HEK293T (cell line): ENCODE data around the gene SATB1.

Source experiments
- CTCF ChIA-PET: fragments of 350-600 bp; formaldehyde crosslinking; extraction: SDS; loops from one replicate; lab custom pipeline; 2021; ENCODE audit warnings: antibody characterized with exemption, inconsistent platforms; lab: Yijun Ruan, JAX
- POLR2A ChIA-PET: fragments of 350-600 bp; formaldehyde crosslinking; extraction: SDS; loops from one replicate; lab custom pipeline; 2020; ENCODE audit warnings: antibody characterized with exemption, inconsistent platforms; lab: Yijun Ruan, JAX
- DNase-seq: peaks from one replicate; pipeline ENCODE4 v3.0.0; 2012; ENCODE audit warnings: mixed read lengths; ENCODE audit errors: extremely low spot score
- ARNT ChIP-seq: fragments of 450-650 bp; IDR thresholded peaks from 2 replicates; pipeline ENCODE4 v1.6.1; 2017; ENCODE audit warnings: mild to moderate bottlenecking
- BHLHE40 ChIP-seq: fragments of 450-650 bp; IDR thresholded peaks from 2 replicates; pipeline ENCODE4 v1.6.1; 2016; ENCODE audit warnings: mild to moderate bottlenecking, moderate library complexity, borderline replicate concordance
- CTBP1 ChIP-seq: fragments of 450-650 bp; IDR thresholded peaks from 2 replicates; pipeline ENCODE4 v1.6.1; 2016; ENCODE audit warnings: borderline replicate concordance
- ELF4 ChIP-seq: fragments of 450-650 bp; IDR thresholded peaks from 2 replicates; pipeline ENCODE4 v1.6.1; 2017; ENCODE audit warnings: antibody characterized with exemption
- FOXA1 ChIP-seq: fragments of 450-650 bp; IDR thresholded peaks from 2 replicates; pipeline ENCODE4 v1.6.1; 2016; ENCODE audit warnings: mild to moderate bottlenecking
- FOXK2 ChIP-seq: fragments of 450-650 bp; IDR thresholded peaks from 2 replicates; pipeline ENCODE4 v1.6.1; 2016; ENCODE audit warnings: mild to moderate bottlenecking
- FOXM1 ChIP-seq: fragments of 450-650 bp; IDR thresholded peaks from 2 replicates; pipeline ENCODE4 v1.6.1; 2017; ENCODE audit warnings: mild to moderate bottlenecking, borderline replicate concordance
- HDGF ChIP-seq: fragments of 450-650 bp; IDR thresholded peaks from 2 replicates; pipeline ENCODE4 v1.6.1; 2017; ENCODE audit warnings: antibody characterized with exemption, borderline replicate concordance
- L3MBTL2 ChIP-seq: fragments of 450-650 bp; conservative IDR thresholded peaks from 2 replicates; pipeline ENCODE4 v1.6.1; 2016; ENCODE audit warnings: mild to moderate bottlenecking
- LEF1 ChIP-seq: fragments of 450-650 bp; IDR thresholded peaks from 2 replicates; pipeline ENCODE4 v1.6.1; 2017; ENCODE audit warnings: mild to moderate bottlenecking, borderline replicate concordance
- NFRKB ChIP-seq: fragments of 450-650 bp; IDR thresholded peaks from 2 replicates; pipeline ENCODE4 v1.6.1; 2016; ENCODE audit warnings: mild to moderate bottlenecking, moderate library complexity
- PKNOX1 ChIP-seq: fragments of 450-650 bp; IDR thresholded peaks from 2 replicates; pipeline ENCODE4 v1.6.1; 2016
- SP1 ChIP-seq: fragments of 450-650 bp; IDR thresholded peaks from 2 replicates; pipeline ENCODE4 v1.6.1; 2017
- SUZ12 ChIP-seq: fragments of 450-650 bp; IDR thresholded peaks from 2 replicates; pipeline ENCODE4 v1.6.1; 2016; ENCODE audit warnings: mild to moderate bottlenecking
- TARDBP ChIP-seq: fragments of 450-650 bp; IDR thresholded peaks from 2 replicates; pipeline ENCODE4 v1.6.1; 2016
- ZNF384 ChIP-seq: fragments of 450-650 bp; IDR thresholded peaks from 2 replicates; pipeline ENCODE4 v1.6.1; 2016

Gene SATB1

GRCh38 chr3:18440066-18440722 is 15.1 kb upstream of the SATB1 start:
- no peak for TF ChIP-seq ZNF384
- peak; percentile 69 for TF ChIP-seq PKNOX1
- no peak for TF ChIP-seq LEF1
- peak; percentile 30; the same call in 1 of the 2 replicates for TF ChIP-seq FOXA1
- TF ChIP-seq FOXK2, result no peak
- CTCF ChIA-PET, result no interaction called here
- POLR2A ChIA-PET, result no interaction called here
- no peak for DNase-seq

GRCh38 chr3:18439281-18439680 is 14.1 kb upstream of the SATB1 start:
- CTCF ChIA-PET, result no interaction called here
- TF ChIP-seq PKNOX1, result peak; percentile 80
- no peak for TF ChIP-seq ARNT
- no peak for TF ChIP-seq NFRKB
- no peak for DNase-seq
- POLR2A ChIA-PET, result no interaction called here

GRCh38 chr3:18438586-18438985 is 13.4 kb upstream of the SATB1 start:
- ChIA-PET CTCF (no interaction called here), POLR2A (no interaction called here)
- DNase-seq, result no peak
- no peak for TF ChIP-seq HDGF
- TF ChIP-seq FOXK2, result no peak
- TF ChIP-seq ELF4, result no peak
- no peak for TF ChIP-seq LEF1
- no peak for TF ChIP-seq CTBP1
- no peak for TF ChIP-seq SP1
- no peak for TF ChIP-seq FOXA1
- TF ChIP-seq FOXM1, result no peak

GRCh38 chr3:18436213-18436612 is 11.1 kb upstream of the SATB1 start:
- DNase-seq, result no peak
- TF ChIP-seq ZNF384, result peak; percentile 42; the same call in 1 of the 2 replicates
- no peak for TF ChIP-seq FOXM1
- ChIA-PET CTCF (interaction anchor here (0.6 kb wide), 1 partner anchor 79 kb away, joined by 3 read pairs; no protein-coding TSS in a partner anchor), POLR2A (no interaction called here)

- ChIA-PET POLR2A (no interaction called here), CTCF (no interaction called here)
- TF ChIP-seq L3MBTL2 (no peak), BHLHE40 (no peak), LEF1 (no peak), SUZ12 (no peak), ARNT (no peak), TARDBP (no peak), PKNOX1 (no peak), HDGF (no peak), NFRKB (no peak), FOXM1 (no peak), FOXA1 (no peak), FOXK2 (no peak), CTBP1 (no peak), SP1 (no peak)
- no peak for DNase-seq
Measured at GRCh38 chr3:18434711-18435110, 9.6 kb upstream of the SATB1 start.

- TF ChIP-seq SUZ12 (no peak), ARNT (no peak), FOXM1 (no peak), FOXA1 (no peak), L3MBTL2 (no peak), ELF4 (no peak), FOXK2 (no peak), TARDBP (no peak), SP1 (no peak), LEF1 (no peak), ZNF384 (no peak), NFRKB (no peak), PKNOX1 (no peak), CTBP1 (no peak), BHLHE40 (no peak)
- DNase-seq, result no peak
- ChIA-PET POLR2A (no interaction called here), CTCF (no interaction called here)
Measured at GRCh38 chr3:18432752-18433151, 7.6 kb upstream of the SATB1 start.

GRCh38 chr3:18431266-18431665 is 6.1 kb upstream of the SATB1 start:
- no peak for TF ChIP-seq CTBP1
- no peak for TF ChIP-seq L3MBTL2
- no peak for TF ChIP-seq FOXM1
- no peak for TF ChIP-seq ARNT
- no peak for TF ChIP-seq SUZ12
- no peak for TF ChIP-seq FOXK2
- TF ChIP-seq ELF4, result no peak
- TF ChIP-seq TARDBP, result no peak
- no peak for TF ChIP-seq ZNF384
- no peak for TF ChIP-seq PKNOX1
- no peak for TF ChIP-seq SP1
- no peak for TF ChIP-seq BHLHE40
- no peak for TF ChIP-seq LEF1
- ChIA-PET CTCF (no interaction called here), POLR2A (no interaction called here)
- DNase-seq, result no peak
